K562 (cell line): ENCODE results near the gene ARID5B. TPM values are rescaled to one million over a fixed set of nuclear protein-coding genes. Genes with fewer than 3 reads are reported as not detected.
A peak's percentile ranks its signal among the peaks of the same experiment; 100 is the strongest.

Experiments
- ATAC-seq: fragments of 200-7000 bp; cut with Tn5 transposase; 3 replicates; pipeline ENCODE4 v1.9.1; 2020; ENCODE audit warnings: moderate library complexity
- BruUV-seq: library from RNA; stranded (reverse); fragments of 400-500 nt; replicated peaks from 2 replicates; lab custom pipeline; 2021; lab: Mats Ljungman, UMichigan
- CTCF ChIA-PET: fragments of 300-600 bp; formaldehyde crosslinking; extraction: SDS; loops from one replicate; lab custom pipeline; 2021; ENCODE audit warnings: low intra/inter-chr PET ratio; lab: Yijun Ruan, JAX
- POLR2A ChIA-PET: fragments of 300-600, 350-650 bp; sonication (Branson Sonifier 250); formaldehyde crosslinking; extraction: SDS; loops from one replicate; lab custom pipeline; 2021; ENCODE audit warnings: antibody characterized with exemption, inconsistent platforms; lab: Yijun Ruan, JAX
- DNase-seq, 4 experiments: peaks; one replicate each; pipeline versions ENCODE4 v3.0.0 to v3.0.0-alpha.2; 2011 to 2018; ENCODE audit warnings: low spot score in 3 of 4, mixed read lengths in 3 of 4; ENCODE audit errors: extremely low read depth in 1 of 4
- FAIRE-seq: peaks from 2 replicates; lab custom pipeline; 2011; peaks lifted over from hg19 to GRCh38; lab: Jason Lieb, UNC
- H2AFZ ChIP-seq: 2 replicates; pipeline ENCODE4 v1.6.0; 2011; ENCODE audit warnings: low read depth, low read length, control low read depth, inconsistent platforms
- H3K27ac ChIP-seq: fragments of 200-600 bp; 3 replicates; pipeline ENCODE4 v1.8.0; 2011; ENCODE audit warnings: low read depth, mild to moderate bottlenecking, control low read depth, inconsistent platforms, low read length, moderate library complexity, mixed read lengths; ENCODE audit errors: extremely low read depth
- H3K27me3 ChIP-seq, 2 experiments: fragments of 300-600 bp in 1 of 2; 2 replicates in 1 of 2; 3 replicates in 1 of 2; pipeline versions ENCODE4 v1.6.0 to v1.8.0; 2011; ENCODE audit warnings: inconsistent platforms in 2 of 2, low read length in 2 of 2, mild to moderate bottlenecking in 1 of 2, mixed read lengths in 1 of 2, moderate library complexity in 1 of 2; ENCODE audit not compliant: control insufficient read depth in 2 of 2, insufficient read depth in 2 of 2
- H3K36me3 ChIP-seq: fragments of 300-600 bp; 3 replicates; pipeline ENCODE4 v1.8.0; 2011; ENCODE audit warnings: mild to moderate bottlenecking, low read length, inconsistent platforms; ENCODE audit not compliant: control insufficient read depth, insufficient read depth
- H3K4me1 ChIP-seq, 2 experiments: fragments of 200-600 bp in 1 of 2; replicated peaks in 1 of 2; 2 replicates in 1 of 2; 3 replicates in 1 of 2; pipeline versions ENCODE4 v1.5.1 to v1.8.0; 2011; ENCODE audit warnings: inconsistent platforms in 2 of 2, low read length in 2 of 2, mild to moderate bottlenecking in 1 of 2, mixed read lengths in 1 of 2, moderate library complexity in 1 of 2; ENCODE audit not compliant: control insufficient read depth in 2 of 2, insufficient read depth in 2 of 2
- H3K4me2 ChIP-seq: 2 replicates; pipeline ENCODE4 v1.6.1; 2011; ENCODE audit warnings: low read length, control low read depth, inconsistent platforms, mixed read lengths; ENCODE audit not compliant: insufficient read depth
- H3K4me3 ChIP-seq: fragments of 200-600 bp; sonication (generic), shearing (Covaris generic); 2 replicates; pipeline ENCODE4 v1.5.1; 2016; ENCODE audit warnings: control low read depth, inconsistent platforms
- H3K79me2 ChIP-seq: fragments of 200-600 bp; 3 replicates; pipeline ENCODE4 v1.8.0; 2011; ENCODE audit warnings: low read length, inconsistent platforms; ENCODE audit not compliant: control insufficient read depth, insufficient read depth
- H3K9ac ChIP-seq, 2 experiments: 2 replicates each; pipeline versions ENCODE4 v1.6.0 to v1.6.1; 2011; ENCODE audit warnings: low read depth in 2 of 2, low read length in 2 of 2, control low read depth in 1 of 2, inconsistent platforms in 1 of 2, mild to moderate bottlenecking in 1 of 2, mixed read lengths in 1 of 2; ENCODE audit not compliant: insufficient read depth in 1 of 2
- H3K9me1 ChIP-seq: one replicate; pipeline ENCODE4 v1.6.0; 2011; ENCODE audit warnings: inconsistent platforms, mild to moderate bottlenecking, low read length, moderate library complexity; ENCODE audit not compliant: control insufficient read depth, insufficient read depth
- H3K9me3 ChIP-seq: replicated peaks from 2 replicates; pipeline ENCODE4 v1.5.1; 2011; ENCODE audit warnings: low read depth, low read length, inconsistent platforms; ENCODE audit not compliant: control insufficient read depth, insufficient read depth
- H4K20me1 ChIP-seq: replicated peaks from 2 replicates; pipeline ENCODE4 v1.6.1; 2011; ENCODE audit warnings: low read length, inconsistent platforms, mixed read lengths; ENCODE audit not compliant: control insufficient read depth, insufficient read depth
- DEAF1 ChIP-seq: fragments of 450-650 bp; formaldehyde crosslinking; IDR thresholded peaks from 2 replicates; pipeline ENCODE4 v1.4.0; 2020; ENCODE audit warnings: mild to moderate bottlenecking, moderate library complexity
- WGBS: fragments of 100-300 bp; shearing (Covaris generic); methylation state at CpG from one replicate; pipeline ENCODE4 v1.1.6; 2016; ENCODE audit warnings: low coverage, mixed read lengths; ENCODE audit not compliant: insufficient coverage; ENCODE audit errors: missing lambda C conversion rate; 5-methylcytosine and 5-hydroxymethylcytosine counted together
- in situ Hi-C: fragments of 300-500 bp; cut with MboI; formaldehyde crosslinking; loops from 4 replicates; pipeline ENCODE4 v1.15.0; 2018; ENCODE audit warnings: inconsistent platforms, mixed read lengths
- intact Hi-C: fragments of 100-400 bp; cut with micrococcal nuclease; formaldehyde crosslinking; loops from 2 replicates; pipeline ENCODE4 v1.14.2; 2022
- polyA plus RNA-seq, 8 experiments: library from polyadenylated mRNA; depleted of rRNA in 4 of 8; stranded (reverse) in 5 of 8; unstranded in 3 of 8; fragments of >200 nt; fragmentation: Nextera tagmentation in 2 of 8; fragmentation: Illumina TruSeq in 1 of 8; extraction: Ambion mirVana in 2 of 8; extraction: Trizol in 1 of 8; gene quantifications; 2 replicates each; pipeline versions ENCODE4 v1.2.1 to v1.2.3, GENCODE V29; 2011 to 2014; ENCODE audit warnings: inconsistent platforms in 1 of 8, missing spikeins in 1 of 8
- total RNA-seq, 7 experiments: library from RNA; depleted of rRNA in 6 of 7; stranded (reverse); fragments of >200 nt in 6 of 7; fragmentation: Illumina TruSeq in 2 of 7; extraction: Trizol in 2 of 7; gene quantifications; 2 replicates each; pipeline versions ENCODE4 v1.2.1 to v1.2.3, GENCODE V29; 2011 to 2021; ENCODE audit warnings: low replicate concordance in 1 of 7
- TF ChIP-seq, protein P1 (sequence below): fragments of 450-650 bp; formaldehyde crosslinking; IDR thresholded peaks from 2 replicates; pipeline ENCODE4 v1.4.0; 2020; ENCODE audit warnings: mild to moderate bottlenecking, mixed read lengths

ARID5B gene
- total and polyA plus RNA-seq, 9 of the 15 experiments (the other 6 are each of a cell fraction or from before 2014, with no cell fraction given), result 0.48 to 1.6 (median 0.80) TPM

- ChIA-PET POLR2A (interaction anchor here (0.6 to 1.3 kb wide), 3 partner anchors 13 to 1697 kb away, joined by 3 to 6 read pairs (median 3); no protein-coding TSS in a partner anchor), CTCF (no interaction called here)
- H2AFZ ChIP-seq, result no peak overlapping the region
- H3K36me3 ChIP-seq, result no peaks in the 10 kb centered on the region
- no peak overlapping the region for H3K9ac ChIP-seq
- no peaks in the 10 kb centered on the region for H3K79me2 ChIP-seq
- intact Hi-C loops (loop anchor here (5.0 kb wide), 1 partner anchor 120 kb away; the partner anchor contains the start of gene ARID5B), in situ Hi-C loops (no loop called here)
- no peaks in the 10 kb centered on the region for H3K4me1 ChIP-seq
- no peak overlapping the region for H3K4me2 ChIP-seq
- ATAC-seq (no peak), DNase-seq (no peak), FAIRE-seq (no peak)
- BruUV-seq, result no TSS peak
- no peaks in the 10 kb centered on the region; a peak in 1 of 5 replicates for H3K27me3 ChIP-seq
- H3K9me3 ChIP-seq, result no peaks in the 10 kb centered on the region
- WGBS, result 19% methylated on average over 5 of the region's 5 CpGs
- H3K27ac ChIP-seq, result no peak overlapping the region
- no peaks in the 10 kb centered on the region for H4K20me1 ChIP-seq
- no peak for TF ChIP-seq DEAF1 (CRISPR knock-in tag)
- TF ChIP-seq, protein P1, sequence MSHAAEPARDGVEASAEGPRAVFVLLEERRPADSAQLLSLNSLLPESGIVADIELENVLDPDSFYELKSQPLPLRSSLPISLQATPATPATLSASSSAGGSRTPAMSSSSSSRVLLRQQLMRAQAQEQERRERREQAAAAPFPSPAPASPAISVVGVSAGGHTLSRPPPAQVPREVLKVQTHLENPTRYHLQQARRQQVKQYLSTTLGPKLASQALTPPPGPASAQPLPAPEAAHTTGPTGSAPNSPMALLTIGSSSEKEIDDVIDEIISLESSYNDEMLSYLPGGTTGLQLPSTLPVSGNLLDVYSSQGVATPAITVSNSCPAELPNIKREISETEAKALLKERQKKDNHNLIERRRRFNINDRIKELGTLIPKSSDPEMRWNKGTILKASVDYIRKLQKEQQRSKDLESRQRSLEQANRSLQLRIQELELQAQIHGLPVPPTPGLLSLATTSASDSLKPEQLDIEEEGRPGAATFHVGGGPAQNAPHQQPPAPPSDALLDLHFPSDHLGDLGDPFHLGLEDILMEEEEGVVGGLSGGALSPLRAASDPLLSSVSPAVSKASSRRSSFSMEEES (CRISPR knock-in tag), result peak; percentile 69
- no peak overlapping the region for H3K4me3 ChIP-seq
- no peaks in the 10 kb centered on the region for H3K9me1 ChIP-seq
These were observed 120.7 kb downstream of the ARID5B start for GRCh38 chr10:62021978-62022802.
